ENCODE results near the gene AMPD2.

- TF ChIP-seq CTCF (IDR thresholded peaks at IDR 0.05) (no peak), POLR2A (IDR thresholded peaks at IDR 0.05) (no peak), POLR2AphosphoS5 (IDR thresholded peaks at IDR 0.05) (no peak)
These were observed 14.3 kb upstream of the AMPD2 start for GRCh38 chr1:109605381-109605780.

All from prostate gland (tissue), 2 donors.